SK-N-SH treated with all-trans-retinoic acid at 6 μM for 48 hours (cell line): ENCODE data around the gene NPRL2.

Source experiments
- ATAC-seq: fragments of 200-7000 bp; cut with Tn5 transposase; 3 replicates; pipeline ENCODE4 v1.9.1; 2020; ENCODE audit warnings: mild to moderate bottlenecking, moderate library complexity
- ARNTL ChIP-seq: fragments of 450-650 bp; formaldehyde crosslinking; IDR thresholded peaks from 2 replicates; pipeline ENCODE4 v1.5.0; 2020; ENCODE audit warnings: low read depth, mild to moderate bottlenecking, moderate library complexity, borderline replicate concordance
- CSDC2 ChIP-seq: fragments of 250-450 bp; sonication (Bioruptor Pico); IDR thresholded peaks from 2 replicates; pipeline ENCODE4 v1.5.0; 2020; ENCODE audit warnings: mild to moderate bottlenecking, moderate library complexity
- ESRRG ChIP-seq: fragments of 250-450 bp; sonication (Bioruptor Pico); IDR thresholded peaks from 2 replicates; pipeline ENCODE4 v1.6.1; 2021; ENCODE audit warnings: mild to moderate bottlenecking
- GLIS3 ChIP-seq: fragments of 250-450 bp; sonication (Bioruptor Pico); IDR thresholded peaks from 2 replicates; pipeline ENCODE4 v1.5.0; 2020; ENCODE audit warnings: mild to moderate bottlenecking, moderate library complexity
- ISL1 ChIP-seq: fragments of 250-450 bp; sonication (Bioruptor Pico); IDR thresholded peaks from 2 replicates; pipeline ENCODE4 v2.1.2; 2022; ENCODE audit warnings: mild to moderate bottlenecking, moderate library complexity
- PPARA ChIP-seq: fragments of 250-450 bp; sonication (Bioruptor Pico); IDR thresholded peaks from 2 replicates; pipeline ENCODE4 v1.5.0; 2020; ENCODE audit warnings: mild to moderate bottlenecking, borderline replicate concordance
- RARB ChIP-seq: fragments of 250-450 bp; sonication (Bioruptor Pico); IDR thresholded peaks from 2 replicates; pipeline ENCODE4 v1.8.0; 2021; ENCODE audit warnings: mild to moderate bottlenecking, moderate library complexity
- SNAI2 ChIP-seq: fragments of 250-450 bp; sonication (Bioruptor Pico); IDR thresholded peaks from 2 replicates; pipeline ENCODE4 v1.5.0; 2020; ENCODE audit warnings: mild to moderate bottlenecking, moderate library complexity
- TCF4 ChIP-seq: fragments of 250-450 bp; sonication (Bioruptor Pico); IDR thresholded peaks from 2 replicates; pipeline ENCODE4 v1.8.0; 2021; ENCODE audit warnings: mild to moderate bottlenecking, moderate library complexity, borderline replicate concordance
- TOX ChIP-seq: fragments of 250-450 bp; sonication (Bioruptor Pico); IDR thresholded peaks from 2 replicates; pipeline ENCODE4 v1.8.0; 2021; ENCODE audit warnings: mild to moderate bottlenecking, moderate library complexity, borderline replicate concordance
- ZFP30 ChIP-seq: fragments of 450-650 bp; formaldehyde crosslinking; IDR thresholded peaks from 2 replicates; pipeline ENCODE4 v1.5.0; 2022; ENCODE audit warnings: mild to moderate bottlenecking, moderate library complexity
- ZNF565 ChIP-seq: fragments of 450-650 bp; formaldehyde crosslinking; conservative IDR thresholded peaks from 2 replicates; pipeline ENCODE4 v1.5.0; 2020; ENCODE audit warnings: low read depth, mild to moderate bottlenecking, moderate library complexity
- ZNF70 ChIP-seq: fragments of 450-650 bp; formaldehyde crosslinking; IDR thresholded peaks from 2 replicates; pipeline ENCODE4 v1.5.0; 2020; ENCODE audit warnings: mild to moderate bottlenecking, moderate library complexity
- ZNF8 ChIP-seq: fragments of 450-650 bp; formaldehyde crosslinking; IDR thresholded peaks from 2 replicates; pipeline ENCODE4 v1.5.0; 2020; ENCODE audit warnings: mild to moderate bottlenecking, moderate library complexity
- TF ChIP-seq, protein P1 (sequence below): fragments of 250-450 bp; sonication (Bioruptor Pico); IDR thresholded peaks from 2 replicates; pipeline ENCODE4 v1.5.0; 2020; ENCODE audit warnings: mild to moderate bottlenecking, moderate library complexity
- TF ChIP-seq, protein P2 (sequence below): fragments of 250-450 bp; sonication (Bioruptor Pico); IDR thresholded peaks from 2 replicates; pipeline ENCODE4 v1.8.0; 2021; ENCODE audit warnings: low read depth, mild to moderate bottlenecking, moderate library complexity, borderline replicate concordance
- TF ChIP-seq, protein P3 (sequence below): fragments of 250-450 bp; sonication (Bioruptor Pico); IDR thresholded peaks from 2 replicates; pipeline ENCODE4 v1.8.0; 2020; ENCODE audit warnings: mild to moderate bottlenecking, moderate library complexity, borderline replicate concordance

Gene NPRL2

DNA sequence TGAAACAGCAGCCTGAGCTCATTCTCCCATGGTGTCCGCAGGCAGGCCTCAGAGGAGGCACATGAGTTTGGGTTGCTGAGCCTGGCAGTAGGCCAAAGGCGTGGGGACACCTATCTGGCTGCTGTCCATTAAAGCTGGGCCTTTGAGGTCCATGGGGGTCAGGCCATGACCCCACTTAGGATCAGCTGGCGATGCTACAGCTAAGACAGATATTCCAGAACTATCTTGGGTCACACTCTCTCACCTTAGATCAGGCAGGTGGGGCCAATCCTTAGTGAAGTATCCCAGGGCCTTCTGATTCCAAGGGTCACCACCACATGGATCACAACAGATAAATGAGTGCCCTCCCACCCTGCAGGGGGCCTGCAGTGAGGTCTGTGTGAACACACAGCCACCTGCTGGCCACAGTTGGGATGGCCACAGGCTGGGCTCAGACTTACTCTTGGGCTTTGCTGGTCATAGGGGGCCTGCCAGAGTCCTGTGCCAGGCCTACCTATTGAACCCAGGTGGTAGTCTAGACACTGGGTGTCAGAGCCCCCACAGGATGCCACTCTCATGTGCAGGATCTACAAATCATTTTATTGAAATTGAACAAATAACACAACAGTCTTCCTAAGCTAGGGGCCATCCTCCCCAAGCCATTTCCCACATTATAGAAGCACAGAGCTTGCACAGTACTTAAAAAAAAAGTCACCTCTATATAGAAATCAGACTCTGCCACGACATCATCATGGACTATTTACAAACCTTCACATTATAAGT lies 26.0 kb downstream of the NPRL2 start:
- peak; percentile 56 for ATAC-seq
- TF ChIP-seq CSDC2 (CRISPR knock-in tag), result no peak
- no peak for TF ChIP-seq SNAI2 (CRISPR knock-in tag)
- TF ChIP-seq ISL1, result no peak
- TF ChIP-seq, protein P1, sequence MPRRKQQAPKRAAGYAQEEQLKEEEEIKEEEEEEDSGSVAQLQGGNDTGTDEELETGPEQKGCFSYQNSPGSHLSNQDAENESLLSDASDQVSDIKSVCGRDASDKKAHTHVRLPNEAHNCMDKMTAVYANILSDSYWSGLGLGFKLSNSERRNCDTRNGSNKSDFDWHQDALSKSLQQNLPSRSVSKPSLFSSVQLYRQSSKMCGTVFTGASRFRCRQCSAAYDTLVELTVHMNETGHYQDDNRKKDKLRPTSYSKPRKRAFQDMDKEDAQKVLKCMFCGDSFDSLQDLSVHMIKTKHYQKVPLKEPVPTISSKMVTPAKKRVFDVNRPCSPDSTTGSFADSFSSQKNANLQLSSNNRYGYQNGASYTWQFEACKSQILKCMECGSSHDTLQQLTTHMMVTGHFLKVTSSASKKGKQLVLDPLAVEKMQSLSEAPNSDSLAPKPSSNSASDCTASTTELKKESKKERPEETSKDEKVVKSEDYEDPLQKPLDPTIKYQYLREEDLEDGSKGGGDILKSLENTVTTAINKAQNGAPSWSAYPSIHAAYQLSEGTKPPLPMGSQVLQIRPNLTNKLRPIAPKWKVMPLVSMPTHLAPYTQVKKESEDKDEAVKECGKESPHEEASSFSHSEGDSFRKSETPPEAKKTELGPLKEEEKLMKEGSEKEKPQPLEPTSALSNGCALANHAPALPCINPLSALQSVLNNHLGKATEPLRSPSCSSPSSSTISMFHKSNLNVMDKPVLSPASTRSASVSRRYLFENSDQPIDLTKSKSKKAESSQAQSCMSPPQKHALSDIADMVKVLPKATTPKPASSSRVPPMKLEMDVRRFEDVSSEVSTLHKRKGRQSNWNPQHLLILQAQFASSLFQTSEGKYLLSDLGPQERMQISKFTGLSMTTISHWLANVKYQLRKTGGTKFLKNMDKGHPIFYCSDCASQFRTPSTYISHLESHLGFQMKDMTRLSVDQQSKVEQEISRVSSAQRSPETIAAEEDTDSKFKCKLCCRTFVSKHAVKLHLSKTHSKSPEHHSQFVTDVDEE (CRISPR knock-in tag), result no peak
- TF ChIP-seq, all 23 proteins: peak for 0

DNA sequence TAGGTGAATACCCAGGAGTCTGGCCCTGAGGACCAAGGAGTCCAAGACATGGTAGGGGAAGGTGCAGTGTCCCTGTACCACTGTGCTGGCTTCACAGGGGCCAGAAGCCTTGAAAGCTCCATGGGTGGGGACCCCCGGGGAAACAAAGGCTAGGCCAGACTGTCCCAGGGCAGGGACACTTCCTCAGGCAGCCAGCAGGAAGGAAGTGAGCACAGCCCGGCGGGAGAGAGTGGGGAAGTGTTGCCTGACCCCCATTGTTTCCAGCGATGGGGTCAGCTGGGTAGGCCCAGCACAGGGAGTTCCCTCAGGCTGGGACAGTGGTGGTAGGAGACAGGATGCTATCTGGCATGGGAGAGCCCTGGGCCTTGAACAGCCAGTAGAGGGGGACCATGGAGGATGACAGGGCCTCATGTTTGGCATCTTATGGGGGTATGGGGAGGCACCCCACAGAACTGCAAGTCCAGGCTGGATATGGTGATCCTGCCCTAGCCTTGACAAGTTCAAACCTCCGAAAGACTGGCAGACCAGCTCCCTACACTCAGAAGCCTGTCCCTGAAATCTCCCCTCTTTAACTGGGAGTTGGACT lies 26.9 kb downstream of the NPRL2 start:
- TF ChIP-seq, protein P2, sequence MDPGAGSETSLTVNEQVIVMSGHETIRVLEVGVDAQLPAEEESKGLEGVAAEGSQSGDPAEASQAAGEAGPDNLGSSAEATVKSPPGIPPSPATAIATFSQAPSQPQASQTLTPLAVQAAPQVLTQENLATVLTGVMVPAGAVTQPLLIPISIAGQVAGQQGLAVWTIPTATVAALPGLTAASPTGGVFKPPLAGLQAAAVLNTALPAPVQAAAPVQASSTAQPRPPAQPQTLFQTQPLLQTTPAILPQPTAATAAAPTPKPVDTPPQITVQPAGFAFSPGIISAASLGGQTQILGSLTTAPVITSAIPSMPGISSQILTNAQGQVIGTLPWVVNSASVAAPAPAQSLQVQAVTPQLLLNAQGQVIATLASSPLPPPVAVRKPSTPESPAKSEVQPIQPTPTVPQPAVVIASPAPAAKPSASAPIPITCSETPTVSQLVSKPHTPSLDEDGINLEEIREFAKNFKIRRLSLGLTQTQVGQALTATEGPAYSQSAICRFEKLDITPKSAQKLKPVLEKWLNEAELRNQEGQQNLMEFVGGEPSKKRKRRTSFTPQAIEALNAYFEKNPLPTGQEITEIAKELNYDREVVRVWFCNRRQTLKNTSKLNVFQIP (CRISPR knock-in tag), result no peak
- TF ChIP-seq CSDC2 (CRISPR knock-in tag) (no peak), ESRRG (CRISPR knock-in tag) (no peak), ARNTL (CRISPR knock-in tag) (no peak), ISL1 (no peak), ZNF70 (CRISPR knock-in tag) (no peak), GLIS3 (CRISPR knock-in tag) (no peak), ZNF8 (CRISPR knock-in tag) (no peak), ZNF565 (CRISPR knock-in tag) (no peak), PPARA (no peak), ZFP30 (CRISPR knock-in tag) (no peak)
- TF ChIP-seq, protein P1 (CRISPR knock-in tag), result no peak
- TF ChIP-seq, protein P3, sequence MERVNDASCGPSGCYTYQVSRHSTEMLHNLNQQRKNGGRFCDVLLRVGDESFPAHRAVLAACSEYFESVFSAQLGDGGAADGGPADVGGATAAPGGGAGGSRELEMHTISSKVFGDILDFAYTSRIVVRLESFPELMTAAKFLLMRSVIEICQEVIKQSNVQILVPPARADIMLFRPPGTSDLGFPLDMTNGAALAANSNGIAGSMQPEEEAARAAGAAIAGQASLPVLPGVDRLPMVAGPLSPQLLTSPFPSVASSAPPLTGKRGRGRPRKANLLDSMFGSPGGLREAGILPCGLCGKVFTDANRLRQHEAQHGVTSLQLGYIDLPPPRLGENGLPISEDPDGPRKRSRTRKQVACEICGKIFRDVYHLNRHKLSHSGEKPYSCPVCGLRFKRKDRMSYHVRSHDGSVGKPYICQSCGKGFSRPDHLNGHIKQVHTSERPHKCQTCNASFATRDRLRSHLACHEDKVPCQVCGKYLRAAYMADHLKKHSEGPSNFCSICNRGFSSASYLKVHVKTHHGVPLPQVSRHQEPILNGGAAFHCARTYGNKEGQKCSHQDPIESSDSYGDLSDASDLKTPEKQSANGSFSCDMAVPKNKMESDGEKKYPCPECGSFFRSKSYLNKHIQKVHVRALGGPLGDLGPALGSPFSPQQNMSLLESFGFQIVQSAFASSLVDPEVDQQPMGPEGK (CRISPR knock-in tag), result no peak
- ATAC-seq, result no peak

DNA sequence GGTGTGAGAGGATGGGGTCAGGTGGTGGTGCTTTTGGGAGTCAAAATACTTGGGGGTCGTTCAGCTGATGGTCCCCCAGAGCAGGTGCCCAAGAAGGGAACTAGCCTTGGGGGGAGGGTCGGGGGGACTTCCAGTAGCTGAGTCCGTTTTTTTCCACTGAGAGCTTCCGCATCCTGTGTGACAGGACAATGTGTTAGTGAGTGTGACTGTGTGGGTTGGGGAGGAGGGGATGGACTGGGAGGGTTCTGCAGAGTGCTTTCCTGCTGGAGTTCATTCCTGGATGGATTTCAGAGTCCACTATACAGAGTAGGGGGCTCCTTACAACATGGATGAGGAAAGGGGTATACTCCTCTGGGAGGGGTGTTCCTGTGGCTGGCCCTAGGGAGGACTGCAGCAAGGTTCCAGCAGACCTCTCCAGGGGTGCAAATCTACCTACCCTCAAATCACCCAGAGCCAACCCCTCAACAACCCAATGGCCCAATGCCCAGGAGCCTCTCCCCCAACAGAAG lies 27.4 kb downstream of the NPRL2 start:
- no peak for ATAC-seq
- TF ChIP-seq, protein P1 (CRISPR knock-in tag), result no peak
- TF ChIP-seq, protein P2 (CRISPR knock-in tag), result no peak
- TF ChIP-seq SNAI2 (CRISPR knock-in tag), result no peak
- TF ChIP-seq, protein P3 (CRISPR knock-in tag), result no peak
- TF ChIP-seq TCF4 (CRISPR knock-in tag), result no peak
- no peak for TF ChIP-seq ZNF8 (CRISPR knock-in tag)
- TF ChIP-seq ZFP30 (CRISPR knock-in tag), result no peak
- no peak for TF ChIP-seq ISL1
- no peak for TF ChIP-seq ZNF565 (CRISPR knock-in tag)
- no peak for TF ChIP-seq RARB (CRISPR knock-in tag)
- TF ChIP-seq TOX (CRISPR knock-in tag), result no peak
- no peak for TF ChIP-seq ARNTL (CRISPR knock-in tag)
